ENCODE results near the gene ZNF385A.

Gene ZNF385A

GRCh38 chr12:54384591-54385041, at the start of gene ZNF385A:
Gene ZNF385A (minus strand): TSS chr12:54384733. CDS start chr12:54384514, 219 bp downstream.
- DNase-seq (ENCODE audit: low spot score): no peak

- no peak for DNase-seq (ENCODE audit: low spot score)
These were observed 48.3 kb upstream of the ZNF385A start for GRCh38 chr12:54432815-54433164.

GRCh38 chr12:54431911-54432814, 47.6 kb upstream of the ZNF385A start:
- no peak for DNase-seq (ENCODE audit: low spot score)

GRCh38 chr12:54430471-54431069, 46.0 kb upstream of the ZNF385A start:
- DNase-seq (ENCODE audit: low spot score): no peak

- DNase-seq (ENCODE audit: low spot score): no peak
These were observed 44.5 kb upstream of the ZNF385A start for GRCh38 chr12:54429014-54429471.

GRCh38 chr12:54428050-54429013, 43.8 kb upstream of the ZNF385A start:
- no peak for DNase-seq (ENCODE audit: low spot score)

- DNase-seq (ENCODE audit: low spot score): no peak
These were observed 42.6 kb upstream of the ZNF385A start for GRCh38 chr12:54427106-54427505.

- no peak for DNase-seq (ENCODE audit: low spot score)
These were observed 42.2 kb upstream of the ZNF385A start for GRCh38 chr12:54426690-54427089.

- no peak for DNase-seq (ENCODE audit: low spot score)
These were observed 41.2 kb upstream of the ZNF385A start for GRCh38 chr12:54425702-54426101.

GRCh38 chr12:54424224-54424623, 39.7 kb upstream of the ZNF385A start:
- DNase-seq (ENCODE audit: low spot score): no peak

GRCh38 chr12:54423816-54424150, 39.2 kb upstream of the ZNF385A start:
- no peak for DNase-seq (ENCODE audit: low spot score)

- no peak for DNase-seq (ENCODE audit: low spot score)
These were observed 37.3 kb upstream of the ZNF385A start for GRCh38 chr12:54421879-54422250.

GRCh38 chr12:54421175-54421878, 36.8 kb upstream of the ZNF385A start:
- DNase-seq (ENCODE audit: low spot score): no peak

- DNase-seq (ENCODE audit: low spot score): no peak
These were observed 36.2 kb upstream of the ZNF385A start for GRCh38 chr12:54420766-54421144.

GRCh38 chr12:54419088-54419887, 34.8 kb upstream of the ZNF385A start, which contains the start of gene ITGA5:
Gene ITGA5 (minus strand): TSS chr12:54419266. CDS start chr12:54419198, 68 bp downstream.
- no peak for DNase-seq (ENCODE audit: low spot score)

GRCh38 chr12:54418441-54419087, 34.0 kb upstream of the ZNF385A start:
- no peak for DNase-seq (ENCODE audit: low spot score)

GRCh38 chr12:54417712-54418440, 33.3 kb upstream of the ZNF385A start:
- DNase-seq (ENCODE audit: low spot score): no peak

- no peak for DNase-seq (ENCODE audit: low spot score)
These were observed 32.4 kb upstream of the ZNF385A start for GRCh38 chr12:54416687-54417603.
